Measurements from ENCODE around the gene MCIDAS. TPM values are rescaled to one million over a fixed set of nuclear protein-coding genes. Genes with fewer than 3 reads are reported as not detected.

The MCIDAS gene
- total RNA-seq, result under 1 TPM; 0.08 to 0.11 TPM

DNA sequence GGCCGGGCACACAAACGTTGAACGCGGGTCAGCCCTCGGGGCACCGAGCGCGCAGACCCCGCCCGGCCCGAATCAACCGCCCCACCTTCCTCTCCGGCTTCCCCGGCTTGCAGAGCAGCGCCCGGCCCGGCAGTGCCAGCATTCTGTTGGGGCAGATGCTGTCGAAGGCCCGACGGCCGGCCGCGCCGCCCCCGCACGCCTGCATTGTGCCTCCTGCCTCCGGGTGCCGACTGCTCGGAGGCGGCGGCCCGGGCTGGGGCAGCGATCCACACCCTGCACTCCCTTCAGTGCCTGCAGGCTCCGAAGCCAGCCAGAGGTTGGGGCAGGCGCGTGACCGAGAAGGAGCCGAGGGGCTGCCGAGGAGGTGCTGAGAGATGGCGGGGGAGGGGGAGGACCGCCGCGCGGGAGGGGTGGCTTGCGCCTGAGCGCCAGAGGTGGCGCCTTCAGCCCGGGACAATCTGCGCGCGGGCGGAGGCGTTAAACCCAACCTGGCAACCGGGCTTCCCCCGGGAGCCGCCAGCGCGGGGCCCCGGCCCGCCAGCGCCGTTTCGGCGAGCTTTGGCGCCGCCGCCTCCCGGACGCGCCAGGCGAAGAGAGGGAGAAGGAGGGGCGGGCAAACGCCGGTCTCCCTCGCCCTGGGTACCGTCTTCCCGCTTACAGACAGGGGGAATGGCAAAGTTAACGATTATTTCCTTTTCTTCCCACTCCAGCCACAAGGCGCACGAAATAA is at the start of gene MCIDAS:
Gene MCIDAS (minus strand): TSS at position 382 of the 730 bp plus-strand sequence. CDS start 177 bp downstream, at position 205.
- CTCF ChIA-PET, result interaction anchor here (0.5 to 1.2 kb wide), 3 partner anchors 75 to 905 kb away, joined by 3 to 7 read pairs (median 3); no protein-coding TSS in a partner anchor

DNA sequence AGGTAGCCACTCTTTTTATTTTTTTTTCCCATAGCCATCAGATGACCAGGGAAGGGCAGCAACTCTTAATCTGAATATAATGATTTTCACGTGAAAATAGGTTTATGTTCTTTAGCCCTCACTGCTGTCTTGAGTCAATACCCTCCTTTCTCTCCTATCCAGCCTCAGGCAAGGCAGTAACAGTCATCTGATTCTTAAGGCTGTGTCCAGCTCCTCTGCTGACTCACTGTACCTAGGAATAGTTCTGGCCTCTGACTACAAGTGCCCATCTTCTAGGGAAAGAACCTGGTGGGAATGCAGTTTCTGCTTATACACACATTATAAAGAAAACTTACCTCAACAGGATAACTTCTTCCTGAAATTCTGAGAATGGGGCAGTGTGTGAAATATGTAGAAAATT is 49.7 kb upstream of the MCIDAS start:
- POLR2A ChIA-PET, result no interaction called here
- CTCF ChIA-PET, result no interaction called here

More for the DNA sequence above, at the start of gene MCIDAS:
- POLR2A ChIA-PET, result no interaction called here

DNA sequence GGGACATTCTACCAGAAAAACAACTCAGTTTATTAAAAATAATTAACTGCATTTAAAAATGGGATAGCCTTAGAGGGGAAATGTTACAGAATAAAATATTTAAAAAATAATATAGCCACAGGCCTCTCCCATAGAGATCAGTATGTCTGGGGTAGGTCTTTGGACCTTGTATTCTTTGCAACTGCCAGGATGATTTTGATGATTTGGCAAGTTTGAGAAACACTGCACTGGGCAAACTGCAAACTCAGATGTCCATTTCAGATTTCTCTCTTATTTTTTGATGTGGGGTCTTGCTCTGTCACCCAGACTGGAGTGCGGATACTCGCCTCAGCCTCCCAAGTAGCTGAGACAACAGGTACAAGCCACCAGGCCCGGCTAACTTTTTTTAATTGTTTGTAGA is 31.2 kb upstream of the MCIDAS start:
- ChIA-PET CTCF (interaction anchor here (0.6 kb wide), 1 partner anchor 66 kb away, joined by 3 read pairs; no protein-coding TSS in a partner anchor), POLR2A (no interaction called here)

DNA sequence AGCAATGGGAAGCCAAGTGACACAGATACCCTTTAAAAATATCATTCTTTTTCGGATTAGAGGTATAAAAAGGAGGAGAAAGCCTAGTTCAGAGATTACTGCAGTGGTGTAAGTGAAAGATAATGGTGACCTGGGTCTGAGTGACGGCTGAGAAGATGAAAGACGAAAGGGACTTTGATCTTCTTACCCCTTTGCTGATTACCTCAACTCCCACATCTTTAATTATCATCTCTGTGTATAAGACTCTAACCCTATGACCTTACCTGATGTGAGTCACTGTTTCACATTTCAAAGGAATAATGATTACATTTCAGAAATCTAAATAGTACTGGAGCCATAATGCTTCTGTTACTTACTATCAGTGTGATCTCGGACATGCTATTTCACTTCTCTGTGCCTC is 27.7 kb upstream of the MCIDAS start:
- POLR2A ChIA-PET, result no interaction called here
- CTCF ChIA-PET, result no interaction called here

DNA sequence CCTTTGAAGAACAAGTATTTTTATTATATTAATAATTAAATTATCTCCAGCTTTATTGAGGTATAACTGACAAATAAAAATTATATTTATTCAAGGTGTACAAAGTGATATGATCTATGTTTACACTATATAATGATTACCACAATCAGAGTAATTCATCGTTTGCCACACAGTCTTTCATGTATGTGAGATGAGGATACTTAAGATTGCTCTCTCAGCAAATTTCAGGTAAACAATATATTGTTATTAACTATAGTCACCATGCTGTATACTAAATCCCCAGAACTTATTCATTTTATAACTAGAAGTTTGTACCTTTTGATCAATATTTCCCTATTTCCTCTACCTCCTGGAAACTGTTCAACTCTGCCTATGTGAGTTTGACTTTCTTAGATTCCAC is 22.9 kb upstream of the MCIDAS start:
- ChIA-PET CTCF (no interaction called here), POLR2A (no interaction called here)

DNA sequence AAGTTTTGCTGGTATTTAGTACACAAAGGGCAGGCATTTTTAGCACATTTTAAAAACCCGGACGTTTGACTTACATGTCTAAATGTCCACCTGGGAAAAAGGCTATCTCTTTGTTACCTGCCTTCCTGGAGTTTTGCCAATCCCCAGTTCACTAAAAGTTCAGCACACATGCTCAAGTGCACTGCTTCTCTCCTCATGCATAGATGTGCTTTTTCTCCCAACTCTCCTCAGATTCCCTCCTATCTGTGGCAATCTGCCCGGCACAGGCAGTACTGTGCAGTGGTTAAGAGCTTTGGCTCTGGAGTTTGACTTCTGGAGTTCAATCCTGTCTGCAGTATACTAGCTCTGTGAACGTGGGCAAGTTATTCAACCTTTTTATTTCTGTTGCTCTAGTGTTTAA is 14.6 kb upstream of the MCIDAS start:
- CTCF ChIA-PET, result interaction anchor here (0.7 kb wide), 1 partner anchor 673 kb away, joined by 3 read pairs; no protein-coding TSS in a partner anchor
- POLR2A ChIA-PET, result no interaction called here

DNA sequence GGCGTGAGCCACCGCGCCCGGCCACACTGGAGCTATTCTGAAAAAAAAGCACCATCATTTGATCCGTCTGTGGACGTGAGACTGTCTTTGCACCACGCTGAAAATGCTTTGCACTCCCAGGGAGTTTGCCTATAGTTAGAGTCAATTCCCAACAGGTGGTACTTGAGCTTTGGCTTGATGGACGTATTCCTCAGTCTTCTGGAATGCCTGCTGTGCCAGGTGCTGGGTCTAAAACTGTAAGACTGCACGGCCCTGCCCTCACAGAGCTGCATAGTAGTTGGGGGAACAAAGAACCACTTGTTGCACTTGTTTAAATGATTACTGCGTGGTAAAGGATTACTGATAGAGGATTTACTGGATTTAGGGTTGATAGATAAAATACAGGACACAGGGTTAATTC is 9.7 kb upstream of the MCIDAS start:
- ChIA-PET CTCF (no interaction called here), POLR2A (interaction anchor here (0.6 kb wide), 1 partner anchor 1999 kb away, joined by 3 read pairs; no protein-coding TSS in a partner anchor)

DNA sequence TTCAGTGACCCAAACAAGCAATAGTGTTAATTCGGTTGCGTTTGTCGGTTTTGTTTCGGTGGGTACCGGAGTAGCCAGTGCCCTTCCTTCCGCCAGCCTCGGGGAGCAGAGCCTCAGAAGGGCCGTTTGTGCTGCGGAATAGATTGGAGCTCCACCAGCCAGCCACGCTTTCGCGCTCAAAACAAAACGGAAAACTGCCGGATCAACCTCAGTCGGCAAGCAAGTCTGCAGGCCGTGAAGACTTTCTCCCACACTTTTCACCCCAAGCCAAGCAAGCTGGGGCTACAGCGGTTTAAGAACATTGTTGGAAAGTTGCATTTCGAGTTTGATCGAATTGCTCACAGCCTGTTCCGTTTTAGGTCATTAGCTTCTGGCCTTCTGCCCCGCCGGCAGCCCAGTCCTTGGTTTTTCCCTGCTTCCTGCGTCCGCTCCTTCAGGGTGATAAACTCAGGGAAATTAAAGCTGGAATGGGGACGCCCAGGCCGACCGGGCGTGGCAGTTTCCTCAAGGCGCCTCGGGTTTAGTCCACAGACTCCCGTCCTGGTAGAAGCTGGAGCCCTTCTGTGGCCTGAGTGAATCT is 7.1 kb upstream of the MCIDAS start:
- POLR2A ChIA-PET, result no interaction called here
- CTCF ChIA-PET, result interaction anchor here (0.6 to 1.8 kb wide), 4 partner anchors 19 to 116 kb away, joined by 3 to 5 read pairs (median 3); no protein-coding TSS in a partner anchor

DNA sequence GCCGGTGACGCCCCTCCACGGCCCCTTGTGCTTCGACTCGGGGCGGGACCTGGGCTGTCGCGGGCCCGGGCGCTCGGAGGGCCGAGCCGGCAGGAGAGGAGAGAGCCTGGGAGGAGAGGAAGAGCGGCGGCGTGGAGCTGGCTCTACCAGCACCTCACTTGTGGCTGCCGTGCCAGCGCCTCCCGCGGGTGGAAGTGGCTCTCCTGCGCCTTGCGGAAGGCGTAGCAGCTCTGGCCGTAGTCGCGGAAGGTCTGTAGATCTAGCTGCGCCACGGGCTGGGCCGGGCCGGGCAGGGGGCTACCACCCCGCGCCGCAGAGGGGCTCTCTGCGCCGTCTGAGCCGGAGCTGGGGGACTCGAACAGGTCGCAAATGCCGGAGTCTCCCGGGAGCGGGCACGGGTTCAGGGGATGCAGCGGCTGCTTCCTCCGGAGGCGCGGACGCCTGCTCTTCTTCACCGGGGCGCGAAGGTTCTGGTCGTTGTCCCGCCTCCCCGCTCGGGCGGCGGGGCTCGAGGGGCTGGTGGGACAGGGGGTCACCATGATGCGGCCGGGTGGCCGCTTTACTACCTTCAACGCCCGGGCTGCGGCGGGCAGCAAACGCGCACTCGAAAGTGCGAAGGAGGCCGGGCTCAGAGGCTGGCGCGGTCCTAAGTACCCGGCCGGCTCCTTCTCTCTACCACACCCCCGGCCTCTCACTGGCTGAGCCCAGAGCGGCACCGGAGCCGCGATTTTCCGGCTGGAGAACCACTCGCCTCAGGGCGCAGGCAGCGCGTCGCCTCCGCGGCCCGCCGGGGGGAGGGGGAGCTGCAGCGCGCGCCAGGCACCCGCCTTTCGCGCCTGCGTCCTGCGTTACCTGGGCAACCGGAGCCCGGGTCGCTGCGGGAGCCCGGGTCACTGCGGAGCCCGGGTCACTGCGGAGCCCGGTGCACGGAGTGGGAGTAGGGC is 6.1 kb upstream of the MCIDAS start, which contains the start of gene CCNO:
Gene CCNO (minus strand): TSS at position 624 of the 944 bp plus-strand sequence. CDS start 85 bp downstream, at position 539.
- ChIA-PET POLR2A (no interaction called here), CTCF (interaction anchor here (0.6 to 1.8 kb wide), 3 partner anchors 19 to 117 kb away, joined by 3 to 5 read pairs (median 3); no protein-coding TSS in a partner anchor)

DNA sequence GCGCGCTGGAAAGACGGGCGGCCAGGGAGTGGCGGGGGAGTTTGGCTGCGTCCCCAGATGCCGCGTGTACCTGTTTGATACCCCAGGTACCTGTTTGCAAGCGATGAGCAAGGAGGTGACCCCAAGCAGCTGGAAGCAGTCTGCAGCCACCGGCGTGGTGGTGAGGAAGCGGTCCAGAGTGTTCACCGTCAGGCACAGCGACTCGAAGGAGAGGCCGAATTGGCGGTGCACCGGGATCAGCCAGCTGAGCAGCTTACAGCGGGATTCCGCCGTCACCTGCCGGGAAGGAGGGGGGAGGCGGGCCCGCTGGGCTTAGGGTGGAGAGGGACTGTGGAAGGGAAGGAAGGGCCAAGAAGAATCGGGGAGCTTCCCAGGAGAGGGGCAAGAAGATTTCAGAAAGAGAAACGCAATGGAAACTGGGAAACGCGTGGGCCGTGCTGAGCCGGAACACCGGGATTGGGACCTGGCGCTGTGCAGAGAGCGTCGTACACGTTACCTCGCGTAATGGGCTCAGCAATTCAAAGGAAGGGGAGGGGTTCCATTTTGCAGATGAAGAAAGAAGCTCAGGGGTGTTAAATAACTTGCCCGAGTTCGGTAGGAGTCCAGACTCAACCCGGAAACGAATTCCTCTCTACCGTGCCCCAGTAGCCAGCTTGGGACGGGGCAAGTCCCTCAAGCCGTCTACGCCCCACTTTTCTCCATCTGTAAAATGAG is 5.3 kb upstream of the MCIDAS start:
- CTCF ChIA-PET, result no interaction called here

DNA sequence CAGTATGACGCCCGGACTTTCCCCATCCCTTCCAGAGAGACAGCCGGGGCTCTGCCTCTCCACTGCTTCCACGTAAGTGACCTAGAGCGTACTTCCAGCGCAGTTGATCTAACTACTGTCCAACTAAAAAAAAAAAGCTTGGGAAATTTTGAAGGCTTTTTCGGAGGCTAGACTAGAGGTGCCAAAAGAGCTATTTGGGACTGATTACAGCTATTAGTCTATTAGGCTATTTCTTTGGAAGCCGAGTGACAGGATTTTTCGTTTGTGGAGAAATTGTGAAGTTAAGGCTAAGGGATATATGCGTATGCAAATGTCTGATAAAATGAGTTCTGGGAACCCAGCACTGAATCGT is 4.8 kb upstream of the MCIDAS start:
- CTCF ChIA-PET, result interaction anchor here (1.1 kb wide), 1 partner anchor 56 kb away, joined by 4 read pairs; no protein-coding TSS in a partner anchor
- POLR2A ChIA-PET, result no interaction called here

More for the DNA sequence above, 5.3 kb upstream of the MCIDAS start:
- POLR2A ChIA-PET, result no interaction called here

DNA sequence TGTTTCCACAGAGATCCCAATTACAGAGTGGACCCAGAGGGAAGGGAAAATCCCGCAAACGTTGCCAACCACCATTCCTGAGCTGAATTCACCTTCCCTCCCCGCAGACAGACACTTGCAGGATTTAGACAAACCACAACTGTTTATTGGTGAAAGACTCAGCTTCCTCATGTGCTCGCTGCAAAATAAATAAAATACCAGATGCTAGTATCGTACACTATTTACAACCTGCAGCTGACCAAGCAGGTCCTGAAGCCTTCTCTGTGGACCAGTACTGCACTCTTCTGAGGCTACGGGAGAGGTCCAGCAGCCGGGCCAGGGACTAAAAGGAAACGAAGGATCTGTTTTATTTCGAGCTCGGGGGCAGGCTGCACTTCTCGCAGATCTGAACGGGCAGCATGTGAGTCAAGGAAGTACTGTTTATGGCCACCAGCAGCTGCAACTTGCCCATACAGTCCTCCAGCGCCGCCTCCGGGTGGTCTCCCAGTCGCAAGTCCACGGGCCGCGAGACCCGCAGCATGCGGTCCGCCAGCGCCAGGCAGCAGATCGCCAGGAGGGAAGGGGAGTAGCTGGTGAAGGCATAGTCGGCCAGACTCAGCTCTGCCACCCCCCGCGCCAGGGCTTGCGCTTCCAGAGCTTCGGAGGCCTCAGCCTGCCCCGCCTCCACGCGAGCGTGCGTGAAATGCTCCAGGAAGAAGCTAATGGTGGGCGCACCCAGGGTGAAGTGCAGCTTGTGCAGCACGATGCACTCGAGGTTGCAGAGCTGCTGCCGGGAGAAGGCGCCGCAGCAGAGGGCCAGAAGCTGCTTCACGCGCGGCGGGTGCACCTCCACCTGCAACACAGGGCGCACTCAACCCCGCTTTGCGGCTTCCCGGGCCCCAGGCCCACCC is 4.2 kb upstream of the MCIDAS start:
- CTCF ChIA-PET, result interaction anchor here (0.6 to 1.1 kb wide), 4 partner anchors 47 to 69 kb away, joined by 3 to 4 read pairs (median 4); no protein-coding TSS in a partner anchor
- POLR2A ChIA-PET, result interaction anchor here (0.6 kb wide), 1 partner anchor 127 kb away, joined by 3 read pairs; no protein-coding TSS in a partner anchor

DNA sequence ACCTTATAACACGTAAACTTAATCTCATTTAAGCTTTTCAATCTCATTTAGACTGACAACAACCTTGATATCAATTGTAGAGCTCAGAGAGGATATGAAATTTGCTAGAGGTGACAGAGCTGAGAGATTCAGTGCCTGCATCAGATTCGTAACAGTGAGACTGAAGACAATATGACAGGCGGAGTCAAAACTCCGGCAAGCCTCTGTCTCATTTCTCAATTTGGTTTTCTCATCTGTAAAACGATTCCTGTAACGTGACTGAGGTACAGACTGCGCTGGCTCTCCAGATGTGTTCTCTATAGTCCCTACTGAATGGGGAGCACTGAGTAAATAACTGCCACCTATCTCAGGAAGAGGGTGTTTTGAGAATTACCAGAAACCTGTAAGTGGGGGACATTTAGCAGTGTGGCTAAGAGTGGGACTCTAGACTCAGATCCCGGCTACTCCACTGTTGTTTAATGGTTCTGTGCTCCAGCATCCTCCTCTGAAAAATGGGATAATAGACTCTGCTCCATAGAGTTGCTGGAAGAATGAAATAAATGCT is 3.0 kb upstream of the MCIDAS start:
- CTCF ChIA-PET, result no interaction called here
- POLR2A ChIA-PET, result no interaction called here

DNA sequence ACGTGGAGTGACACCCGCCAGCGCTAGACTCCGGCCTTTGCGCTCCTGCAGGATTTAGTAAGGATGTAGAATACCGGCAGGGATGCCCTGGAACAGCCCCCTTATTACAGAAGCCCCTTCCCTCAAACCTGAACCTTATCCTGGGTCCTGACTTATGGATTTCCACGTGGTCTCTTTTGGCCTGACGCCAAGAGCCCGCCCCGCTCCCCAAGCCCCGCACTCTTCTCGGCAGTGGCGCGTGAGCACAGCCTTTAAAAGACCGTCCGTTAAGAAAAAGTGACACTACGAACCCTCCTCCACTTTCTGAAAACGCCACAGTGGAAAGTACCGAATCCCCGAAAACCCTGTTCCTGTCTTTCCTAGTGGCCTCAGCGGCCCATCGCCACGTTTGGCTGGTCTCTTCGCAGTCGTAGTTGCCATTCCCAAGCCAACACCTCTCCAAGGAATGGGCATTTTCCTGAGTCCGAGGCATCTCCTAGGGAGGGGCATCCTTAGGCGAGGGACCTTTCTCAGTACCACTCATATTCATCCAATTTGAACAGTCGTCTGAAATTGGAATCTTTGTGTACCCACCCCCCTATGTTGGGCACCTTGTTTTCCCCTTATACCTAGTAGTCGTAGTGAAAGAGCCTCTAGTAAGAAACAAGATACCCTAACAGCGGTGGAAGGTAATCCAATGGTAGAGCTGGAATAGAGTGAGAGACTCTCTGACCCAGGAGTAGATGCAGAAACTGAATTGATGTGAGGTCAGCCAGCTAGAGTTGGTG is 732 bp upstream of the MCIDAS start:
- POLR2A ChIA-PET, result no interaction called here
- CTCF ChIA-PET, result interaction anchor here (0.5 to 1.2 kb wide), 2 partner anchors 325 to 904 kb away, joined by 3 read pairs; no protein-coding TSS in a partner anchor

DNA sequence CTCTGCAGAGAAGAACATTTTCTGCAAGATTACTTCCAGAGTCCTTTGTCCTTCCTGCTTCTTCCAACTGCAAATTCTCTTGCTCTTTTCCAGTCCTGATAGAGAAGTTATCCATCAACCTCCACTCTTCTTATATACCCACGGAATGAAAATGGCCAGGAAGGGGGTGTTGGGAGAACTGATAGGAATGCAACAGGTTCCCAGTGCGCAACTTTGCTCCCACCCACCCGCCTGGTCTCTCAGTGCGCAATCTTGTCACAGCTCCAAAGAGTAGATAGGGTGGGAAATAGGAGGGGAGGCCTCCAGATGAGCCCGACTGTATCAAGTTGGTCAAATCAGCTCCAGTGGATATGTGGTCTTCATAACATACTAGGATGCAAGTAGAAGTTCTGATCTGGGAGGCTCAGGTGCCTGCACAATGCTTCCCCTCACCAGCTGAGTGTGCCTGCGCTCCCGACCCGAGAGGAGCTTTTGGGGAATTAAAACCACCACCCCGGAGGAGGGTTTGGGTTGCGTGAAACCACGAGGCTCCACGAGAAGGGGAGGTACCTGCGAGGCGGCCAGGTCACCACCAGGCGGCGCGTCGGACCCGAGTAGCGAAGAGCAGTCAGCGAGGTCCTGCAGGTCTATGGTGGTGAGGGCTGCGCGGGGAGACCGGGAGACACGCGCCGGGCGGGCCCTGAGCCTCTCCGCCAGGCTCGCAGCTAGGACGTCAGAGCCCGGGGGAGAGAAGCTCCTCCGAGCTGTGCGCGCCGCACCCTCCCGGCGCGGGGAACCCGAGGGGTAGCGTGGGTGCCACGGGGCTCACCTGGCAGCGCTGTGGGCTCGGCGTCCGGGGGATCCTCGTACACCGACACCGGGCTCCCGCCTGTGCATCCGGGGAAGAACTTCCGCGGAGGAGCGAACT is 835 bp downstream of the MCIDAS start:
- POLR2A ChIA-PET, result no interaction called here

DNA sequence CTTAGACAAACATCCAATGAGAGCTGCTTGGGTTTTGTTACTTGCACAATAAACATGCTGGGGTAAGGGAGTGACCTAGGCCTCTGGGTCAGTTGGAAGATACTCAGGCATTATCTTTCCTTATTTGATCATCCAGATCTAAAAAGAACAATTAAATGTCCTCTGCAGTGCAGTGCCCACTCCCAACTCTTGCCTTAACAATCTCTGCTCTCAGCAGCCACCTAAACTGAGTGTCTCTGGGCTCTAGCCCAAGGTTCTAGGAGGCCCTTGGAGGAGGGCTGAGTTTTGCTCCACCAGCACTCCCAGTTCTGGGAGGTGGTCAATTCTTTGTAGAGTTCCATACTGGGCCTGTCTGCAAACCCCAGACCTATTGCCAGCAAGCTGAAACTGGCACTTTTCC is 1.8 kb downstream of the MCIDAS start:
- ChIA-PET POLR2A (no interaction called here), CTCF (interaction anchor here (1.0 to 1.2 kb wide), 2 partner anchors 12 to 52 kb away, joined by 4 read pairs; no protein-coding TSS in a partner anchor)

More for the DNA sequence above, 835 bp downstream of the MCIDAS start:
- CTCF ChIA-PET, result interaction anchor here (0.6 to 1.2 kb wide), 3 partner anchors 13 to 76 kb away, joined by 4 to 7 read pairs (median 4); no protein-coding TSS in a partner anchor

All from activated CD8-positive, alpha-beta memory T cell treated with anti-CD3 and anti-CD28 coated beads for 36 hours (primary cell).